GM19455 (cell line): Measurements from ENCODE around the gene TXNL4B.

Experiments
- ATAC-seq: cut with Tn5 transposase; IDR thresholded peaks from one replicate; pipeline ENCODE4 v1.9.1; 2021; ENCODE audit not compliant: unreplicated experiment

The TXNL4B gene

GRCh38 chr16:72042157-72042660 is 51.2 kb downstream of the TXNL4B start:
- ATAC-seq, result no peak

DNA sequence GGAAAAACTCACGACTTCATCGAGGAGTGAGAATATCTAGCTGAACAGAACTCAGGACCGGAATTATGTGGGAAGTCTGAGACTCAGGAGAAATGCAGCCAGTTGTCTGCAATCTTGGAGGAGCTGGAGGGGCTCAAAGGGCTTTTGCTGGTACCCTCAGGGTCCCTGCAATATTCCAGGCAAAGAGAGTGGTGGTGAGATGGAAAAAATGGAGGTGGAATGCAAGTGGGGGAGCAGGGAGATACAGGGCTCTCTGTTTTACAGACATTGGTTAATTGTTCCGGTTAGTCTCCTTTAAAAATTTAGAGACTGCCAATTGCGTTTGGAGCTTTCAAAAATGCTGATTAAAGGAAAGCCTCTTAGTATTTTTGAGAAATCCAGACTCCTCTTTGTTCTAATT is 57.3 kb downstream of the TXNL4B start:
- no peak for ATAC-seq
